GM11168 (cell line): ENCODE data around the gene ARHGEF16.

Source experiments
- in situ Hi-C: fragments of 300-500 bp; cut with MboI; formaldehyde crosslinking; loops from one replicate; pipeline ENCODE4 v1.12.0; 2022; ENCODE audit warnings: low sequenced_read_pairs; ENCODE audit not compliant: unreplicated experiment

The ARHGEF16 gene

DNA sequence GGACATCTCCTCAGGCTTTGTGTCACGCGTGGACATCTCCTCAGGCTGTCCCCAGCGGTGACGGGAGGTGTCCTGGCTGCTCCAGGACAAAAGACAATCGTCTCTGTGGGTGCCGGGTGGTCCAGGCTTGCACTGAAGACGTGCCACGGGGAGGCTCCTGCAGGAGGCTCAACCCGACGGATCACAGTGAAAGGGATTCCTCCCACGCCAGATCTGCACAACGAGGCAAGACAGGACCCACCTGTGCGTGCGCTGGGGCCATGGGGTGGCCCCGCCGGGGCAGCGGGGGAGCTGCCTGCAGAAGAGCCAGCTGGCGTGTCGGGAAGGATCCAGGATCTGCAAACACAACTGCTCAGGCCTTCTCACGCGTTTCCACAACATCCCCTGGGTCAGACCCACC, 18.8 kb upstream of the ARHGEF16 start:
- in situ Hi-C loops: no loop called here

DNA sequence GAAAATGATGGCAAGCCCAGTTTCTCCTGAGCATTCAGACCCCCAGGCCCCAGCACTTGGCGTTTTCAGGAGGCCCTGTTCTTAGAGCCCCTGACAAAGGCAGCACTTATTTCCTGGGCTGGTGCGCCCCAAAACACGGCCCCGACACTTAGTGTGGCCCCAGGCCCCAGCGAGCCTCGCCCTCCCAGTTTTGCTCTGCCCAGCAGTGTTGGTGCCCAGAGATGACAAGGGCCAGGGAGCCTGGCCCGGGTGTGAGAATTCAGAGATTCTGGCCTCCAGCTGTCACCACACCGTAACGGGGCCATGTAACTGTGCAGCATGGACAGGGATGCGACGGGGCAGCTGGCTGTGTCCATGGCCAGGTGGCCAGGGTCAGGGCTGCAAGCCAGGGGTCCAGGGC, 18.0 kb upstream of the ARHGEF16 start:
- in situ Hi-C loops: no loop called here

DNA sequence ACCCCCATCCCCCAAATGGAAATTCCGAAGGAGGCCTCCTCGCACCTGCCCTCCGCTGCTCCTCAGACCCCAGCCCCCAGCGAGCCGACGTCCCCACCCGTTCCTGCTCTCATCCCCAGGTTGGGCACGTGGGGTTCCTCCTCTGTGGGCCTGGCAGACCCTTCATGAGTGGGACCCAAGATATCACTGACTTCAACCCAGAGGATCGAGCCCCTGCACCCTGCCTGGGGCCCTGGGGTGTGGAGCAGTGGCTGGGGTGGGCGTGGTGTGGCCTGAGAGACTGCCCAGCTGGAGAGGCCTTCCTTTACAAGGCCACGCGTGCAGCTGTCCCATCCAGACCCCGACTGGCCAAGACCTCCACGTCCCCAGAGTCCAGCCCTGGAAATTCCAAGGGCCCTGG, 17.6 kb upstream of the ARHGEF16 start:
- in situ Hi-C loops: no loop called here

DNA sequence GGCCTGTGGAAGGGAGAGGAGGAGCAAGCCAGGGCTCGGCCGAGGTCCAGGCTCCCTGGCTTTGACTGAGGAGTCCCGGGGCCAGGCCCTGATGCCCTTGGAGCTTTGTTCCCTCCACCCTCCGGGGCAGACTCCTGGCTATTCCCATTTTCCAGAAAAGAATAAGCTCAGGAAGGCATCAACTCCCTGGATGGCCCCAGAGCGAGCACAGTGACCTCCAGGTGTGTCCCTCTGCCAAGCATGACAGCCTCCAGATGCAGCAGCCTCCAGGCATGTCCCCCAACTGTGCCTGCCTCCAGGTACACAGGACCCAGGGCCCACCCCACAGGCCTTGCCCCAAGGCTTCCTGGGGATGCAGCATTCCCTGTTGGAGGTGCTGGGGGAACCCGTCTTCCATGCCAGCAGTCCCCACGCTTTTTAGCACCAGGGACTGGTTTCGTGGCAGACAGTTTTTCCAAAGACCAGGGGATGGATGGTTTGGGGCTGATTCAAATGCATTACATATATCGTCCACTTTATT, 15.7 kb upstream of the ARHGEF16 start:
- in situ Hi-C loops: no loop called here

DNA sequence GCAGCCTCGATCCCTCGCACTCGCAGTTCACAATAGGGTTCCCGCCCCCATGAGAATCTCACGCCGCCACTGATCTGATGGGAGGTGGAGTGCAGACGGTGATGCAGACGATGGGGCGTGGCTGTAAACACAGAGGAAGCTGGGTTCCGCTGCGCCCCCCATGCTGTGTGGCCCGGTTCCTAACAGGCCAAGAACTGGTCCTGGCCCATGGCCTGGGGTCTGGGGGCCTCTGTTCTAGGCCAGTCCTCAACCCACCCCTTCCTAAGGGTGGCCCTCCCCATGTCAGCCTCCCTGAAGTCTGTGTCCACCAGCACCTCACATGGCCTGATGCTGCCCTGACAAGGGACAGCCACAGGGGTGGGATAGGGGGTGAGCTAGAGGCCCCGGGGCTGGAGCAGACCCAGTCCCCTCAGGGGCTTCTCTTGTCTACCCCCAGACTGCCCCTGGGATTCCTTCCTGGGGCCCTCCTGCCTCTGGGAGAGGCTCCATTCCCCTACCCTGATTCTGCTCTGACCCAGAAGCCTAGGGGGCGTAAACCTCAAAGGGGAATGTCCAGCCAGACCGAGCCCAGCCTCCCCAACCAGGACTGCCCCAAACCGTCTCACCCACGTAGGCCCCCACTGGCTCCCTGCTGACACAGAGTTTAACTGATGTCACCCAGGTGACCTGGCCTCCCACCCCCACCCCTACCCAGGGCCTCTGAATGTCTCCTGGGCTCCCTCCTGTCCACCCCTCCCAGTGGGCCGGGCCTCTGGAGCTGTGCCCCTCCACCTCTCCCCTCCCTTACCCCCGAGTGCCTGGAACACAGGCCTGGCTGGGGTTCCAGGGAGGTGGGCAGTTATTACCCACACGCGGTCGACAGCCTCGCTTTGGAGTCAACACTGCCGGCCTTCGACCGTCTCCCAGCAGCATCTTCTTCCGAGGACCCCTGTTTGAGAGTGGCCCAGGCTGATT, 14.8 kb upstream of the ARHGEF16 start:
- in situ Hi-C loops: no loop called here

DNA sequence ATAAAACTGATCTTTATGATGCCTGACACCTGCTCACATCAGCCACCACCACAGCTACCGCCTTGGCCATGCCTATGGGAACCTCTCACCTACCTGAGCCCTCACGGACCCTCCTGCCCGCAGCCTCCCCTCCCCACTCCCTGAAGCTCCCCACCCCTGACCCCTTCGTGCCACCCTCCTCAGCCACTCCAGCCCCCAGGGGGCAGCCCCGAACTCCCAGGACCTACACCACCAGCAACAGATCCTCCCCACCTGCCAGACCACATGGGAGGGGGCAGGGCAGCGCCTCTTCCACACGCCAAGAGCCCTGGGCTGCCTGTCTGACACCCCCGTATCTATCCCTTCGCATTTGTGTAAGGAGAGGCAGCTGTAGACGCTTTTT, 14.2 kb upstream of the ARHGEF16 start:
- in situ Hi-C loops: no loop called here

DNA sequence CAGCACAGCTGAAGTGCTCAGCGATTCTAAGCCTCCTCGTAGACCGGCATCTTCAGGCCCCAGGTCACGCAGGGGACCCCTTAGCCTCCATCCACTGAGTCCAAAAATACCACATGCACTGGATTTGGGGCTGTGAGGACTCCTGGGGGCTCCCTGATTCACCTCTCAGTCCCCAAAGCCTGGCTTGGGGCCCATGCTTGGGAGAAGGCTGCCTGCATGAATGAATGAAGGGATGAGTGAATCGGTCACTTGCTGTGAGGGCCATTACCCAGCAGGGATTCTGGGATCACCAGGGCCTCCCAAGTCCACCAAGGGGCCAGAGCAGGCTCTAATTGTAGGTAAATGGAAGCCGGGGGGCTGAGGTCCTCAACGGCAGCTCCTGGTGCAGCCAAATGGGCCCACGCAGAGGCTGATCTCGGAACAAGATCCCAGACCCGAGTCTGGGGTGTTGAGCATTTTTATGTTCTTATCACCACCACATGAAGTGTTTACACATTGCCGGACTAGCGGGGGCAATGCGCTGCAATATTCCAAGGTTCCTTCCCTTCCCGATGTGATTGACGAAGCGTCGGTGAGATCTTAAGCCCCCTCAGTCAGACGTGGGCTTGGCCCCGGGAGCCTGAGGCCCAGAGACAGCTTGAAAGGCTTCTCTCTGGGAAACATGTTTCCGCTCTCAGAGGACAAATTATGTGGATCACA, 13.6 kb upstream of the ARHGEF16 start:
- in situ Hi-C loops: no loop called here

DNA sequence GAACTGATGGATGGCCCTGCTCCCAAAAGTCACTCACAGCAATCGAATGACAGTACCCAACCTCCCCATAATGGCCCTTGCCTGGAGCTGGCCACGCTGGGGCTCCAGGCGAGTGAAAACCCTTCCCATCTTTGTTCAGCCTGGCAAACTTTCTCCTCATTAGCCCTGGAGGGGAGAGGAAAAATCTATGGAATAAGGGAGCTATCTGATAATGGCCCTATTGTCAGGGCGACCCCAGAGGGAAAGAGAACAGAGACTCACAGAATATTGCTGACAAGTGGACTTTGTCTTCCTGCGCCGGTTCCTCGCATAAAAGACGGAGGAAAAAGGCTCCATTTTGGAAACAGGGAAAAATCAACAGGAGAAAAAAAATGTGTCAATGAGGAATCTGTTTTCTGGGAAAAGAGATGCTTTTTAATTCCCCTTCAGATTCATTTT, 13.0 kb upstream of the ARHGEF16 start:
- in situ Hi-C loops: no loop called here

DNA sequence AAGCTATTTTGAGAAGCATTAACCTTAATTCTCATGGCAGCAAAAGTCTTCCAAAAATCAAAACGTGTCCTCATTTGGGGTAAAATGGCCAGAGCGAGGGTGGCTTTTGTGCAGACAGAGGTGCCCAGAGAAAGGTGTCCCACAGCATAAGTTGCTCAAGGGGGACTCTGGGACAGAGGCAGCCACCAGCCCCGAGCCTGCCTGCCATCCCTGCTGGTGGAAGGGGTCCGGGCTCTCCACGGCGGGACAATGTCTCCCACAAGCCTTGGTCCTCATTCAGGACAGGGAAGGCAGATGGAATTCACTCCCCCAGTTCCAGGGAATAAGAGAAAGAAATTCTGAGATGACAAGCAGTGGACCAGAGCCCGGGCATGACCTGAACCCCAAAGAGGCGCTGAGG, 12.6 kb upstream of the ARHGEF16 start:
- in situ Hi-C loops: no loop called here

DNA sequence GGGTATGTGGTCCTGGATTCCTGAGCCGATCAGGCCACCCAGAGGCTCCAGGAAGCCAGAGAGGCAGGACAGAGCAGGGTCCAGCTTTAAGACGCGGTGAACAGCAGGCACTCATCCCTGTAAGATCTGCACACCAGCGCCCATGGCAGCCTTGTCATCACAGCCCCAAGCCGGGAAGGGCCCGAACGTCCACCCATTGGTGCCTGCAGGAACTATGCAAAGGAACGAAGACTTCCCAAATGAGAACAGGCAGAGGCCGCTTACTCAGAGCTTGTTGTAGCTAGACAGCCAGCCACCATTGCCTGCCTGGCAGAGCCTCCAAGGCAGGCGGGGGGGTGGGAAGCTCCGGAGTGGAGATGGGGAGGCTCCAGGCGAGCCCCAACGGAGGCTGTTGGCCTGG, 12.1 kb upstream of the ARHGEF16 start:
- in situ Hi-C loops: no loop called here

DNA sequence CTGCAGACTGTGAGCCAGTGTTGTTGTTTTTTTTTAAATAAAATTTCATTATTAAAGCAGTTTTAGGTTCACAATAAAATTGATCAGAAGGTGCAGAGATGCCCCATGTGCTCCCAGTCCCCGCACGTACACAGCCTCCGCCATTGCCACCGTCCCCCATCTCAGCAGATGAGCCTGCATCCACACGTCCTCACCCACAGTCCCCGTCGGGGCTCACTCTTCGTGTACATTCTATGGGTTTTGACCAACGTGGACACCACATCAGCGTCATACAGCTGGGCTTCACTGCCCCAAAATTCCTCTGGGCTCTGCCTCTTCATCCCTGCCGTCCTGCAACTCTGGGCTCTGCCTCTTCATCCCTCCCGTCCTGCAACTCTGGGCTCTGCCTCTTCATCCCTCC, 11.6 kb upstream of the ARHGEF16 start:
- in situ Hi-C loops: no loop called here

DNA sequence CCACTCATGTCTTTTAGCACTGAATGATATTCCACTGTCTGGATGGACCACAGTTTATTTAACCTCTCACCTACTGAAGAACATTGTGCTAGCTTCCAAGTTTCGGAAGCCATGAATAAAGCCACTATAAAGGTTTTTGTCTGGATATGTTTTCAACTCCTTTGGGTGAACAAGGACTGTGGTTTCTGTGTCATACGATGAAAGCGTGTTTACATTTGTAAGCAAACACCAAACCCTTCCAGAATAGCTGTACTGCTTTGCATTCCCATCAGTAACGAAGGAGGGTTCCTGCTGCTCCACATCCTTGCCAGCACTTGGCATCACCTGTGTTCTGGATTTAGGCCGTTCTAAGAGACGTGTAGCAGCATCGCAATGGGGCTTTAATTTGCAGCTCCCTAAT, 10.7 kb upstream of the ARHGEF16 start:
- in situ Hi-C loops: no loop called here

DNA sequence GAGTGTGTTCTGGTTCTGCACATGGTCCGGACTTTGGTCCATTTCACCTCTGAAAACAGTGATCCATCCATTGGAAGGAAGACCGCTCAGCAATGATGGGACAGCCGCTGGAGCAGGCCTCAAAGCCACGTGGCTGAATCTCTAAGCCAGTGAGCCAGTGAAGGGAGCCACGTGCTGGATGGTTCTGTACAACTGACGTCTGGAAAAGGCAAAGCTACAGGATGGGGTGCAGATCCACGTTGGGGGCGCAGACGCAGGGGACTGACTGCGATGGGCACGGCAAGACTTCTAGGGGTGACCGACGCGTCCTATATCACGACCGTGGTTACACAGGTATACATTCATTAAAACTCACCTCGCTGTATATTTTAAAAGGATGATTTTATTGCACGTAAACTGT, 10.2 kb upstream of the ARHGEF16 start:
- in situ Hi-C loops: no loop called here

DNA sequence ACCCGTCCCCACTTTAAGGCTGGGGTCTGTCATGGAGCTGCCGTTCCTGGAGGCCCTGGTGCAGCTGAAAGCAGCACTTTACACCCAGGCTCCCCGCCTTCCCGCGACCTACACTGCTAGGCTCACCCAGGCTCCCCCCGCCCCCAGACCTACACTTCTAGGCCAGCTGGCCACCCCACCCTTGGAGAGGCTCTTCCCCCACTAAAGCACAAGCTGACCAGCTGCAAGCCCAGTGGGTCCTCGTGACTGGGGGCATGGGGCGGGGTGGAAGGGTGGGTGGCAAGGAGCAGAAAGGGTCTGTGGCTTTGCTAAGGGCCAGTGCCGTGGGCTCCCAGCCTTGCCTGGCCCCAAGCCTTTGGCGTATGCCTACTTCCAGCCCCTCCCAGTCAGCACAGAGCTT, 9.7 kb upstream of the ARHGEF16 start:
- in situ Hi-C loops: no loop called here

DNA sequence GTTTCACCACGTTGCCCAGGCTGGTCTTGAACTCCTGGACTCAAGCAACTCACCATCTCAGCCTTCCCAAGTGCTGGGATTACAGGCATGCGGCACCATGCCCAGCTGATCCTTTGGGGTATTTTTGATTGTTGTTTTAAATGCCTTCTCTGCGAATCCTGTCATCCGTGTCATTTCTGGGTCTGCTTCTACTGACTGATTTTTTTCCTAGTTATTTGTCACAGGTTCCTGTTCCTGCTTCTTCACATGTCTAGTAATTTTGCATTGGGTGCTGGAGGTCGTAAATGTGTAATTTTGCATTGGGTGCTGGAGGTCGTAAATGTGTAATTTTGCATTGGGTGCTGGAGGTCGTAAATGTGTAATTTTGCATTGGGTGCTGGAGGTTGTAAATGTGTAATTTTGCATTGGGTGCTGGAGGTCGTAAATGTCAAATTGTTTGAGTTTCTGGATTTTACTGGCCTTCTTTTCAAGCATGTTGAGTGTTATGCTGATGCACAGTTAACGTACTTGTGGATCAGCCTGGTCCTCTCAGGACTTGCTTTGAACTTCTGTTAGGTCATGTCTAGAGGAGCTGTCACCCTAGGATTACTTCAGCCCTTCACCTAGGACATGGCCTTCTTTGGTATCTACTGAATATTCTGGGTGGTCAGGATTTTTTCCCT, 4.1 kb upstream of the ARHGEF16 start:
- in situ Hi-C loops: no loop called here

DNA sequence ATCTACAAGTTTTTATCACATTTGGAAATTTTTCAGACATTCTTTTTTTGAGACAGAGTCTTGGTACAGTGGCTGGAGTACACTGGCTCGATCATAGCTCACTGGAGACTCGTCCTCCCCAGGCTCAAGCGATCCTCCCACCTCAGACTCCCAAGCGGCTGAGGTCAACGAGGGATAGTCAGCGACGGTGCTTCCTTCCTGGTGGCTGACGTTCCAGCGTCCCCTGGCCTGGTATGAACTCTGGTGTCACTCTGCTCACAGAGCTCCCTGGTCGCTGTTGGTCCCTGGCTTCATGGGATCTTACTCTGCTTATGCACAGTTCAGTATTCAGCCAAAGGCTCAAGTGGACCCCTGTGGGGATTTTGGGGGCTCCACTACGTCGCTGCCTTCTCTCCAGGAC, 3.5 kb upstream of the ARHGEF16 start:
- in situ Hi-C loops: no loop called here

DNA sequence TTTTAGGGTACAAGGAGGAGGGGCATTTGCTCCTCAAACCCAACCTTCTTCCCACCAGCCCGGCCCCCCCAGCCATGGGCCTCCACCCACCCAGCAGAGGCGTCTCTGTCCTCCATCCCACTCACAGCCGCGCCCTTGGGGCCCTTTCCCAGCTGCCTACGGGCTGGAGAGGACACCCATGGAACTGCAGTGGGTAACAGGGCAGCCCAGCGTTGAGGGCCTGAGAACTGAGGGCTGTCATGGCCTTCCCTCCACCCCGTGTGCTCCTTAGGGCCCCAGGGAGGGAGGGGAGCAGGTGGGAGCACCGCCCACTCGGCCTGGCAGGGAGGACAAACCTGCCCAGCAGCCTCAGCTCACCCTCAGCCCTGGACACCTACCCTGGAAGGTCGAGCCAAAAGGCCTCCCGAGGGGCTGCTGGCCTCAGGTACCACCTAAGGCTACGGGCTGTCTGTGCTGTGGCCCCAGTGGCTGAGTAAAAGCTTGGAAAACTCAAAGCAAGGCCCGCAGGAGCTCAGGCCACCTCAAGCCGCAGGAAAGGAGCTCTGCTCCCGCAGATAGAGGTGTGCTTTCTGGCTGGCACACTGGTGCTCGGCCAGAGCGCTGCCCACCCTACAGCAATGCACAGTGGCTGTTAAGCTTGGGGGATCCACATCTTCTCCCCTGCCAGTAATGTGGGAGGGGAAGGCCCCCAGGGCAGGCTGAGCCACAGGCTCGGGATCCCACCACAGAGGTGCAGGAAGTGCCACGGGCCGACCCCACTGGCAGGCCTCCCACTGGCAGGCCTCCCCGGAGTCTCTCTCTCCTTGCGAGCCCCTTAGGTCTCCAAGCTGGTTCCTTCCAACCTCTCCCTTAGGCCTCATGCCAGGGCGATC, 2.2 kb upstream of the ARHGEF16 start:
- in situ Hi-C loops: no loop called here

DNA sequence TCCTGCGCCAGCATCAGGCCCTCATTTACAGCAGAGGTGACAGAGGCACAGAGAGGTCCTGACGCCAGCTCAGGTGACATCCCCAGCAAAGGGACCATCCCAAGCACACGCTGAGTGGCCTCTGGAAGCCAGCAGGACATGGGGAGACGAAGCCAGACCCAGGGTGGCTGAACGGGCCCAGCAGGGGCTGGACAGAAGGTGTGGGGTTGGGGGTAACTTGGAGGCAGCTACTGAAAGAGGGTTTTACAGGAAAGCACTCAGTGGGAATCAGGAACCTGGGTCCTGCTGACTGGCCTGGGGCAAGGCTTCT, 1.6 kb upstream of the ARHGEF16 start:
- in situ Hi-C loops: no loop called here

DNA sequence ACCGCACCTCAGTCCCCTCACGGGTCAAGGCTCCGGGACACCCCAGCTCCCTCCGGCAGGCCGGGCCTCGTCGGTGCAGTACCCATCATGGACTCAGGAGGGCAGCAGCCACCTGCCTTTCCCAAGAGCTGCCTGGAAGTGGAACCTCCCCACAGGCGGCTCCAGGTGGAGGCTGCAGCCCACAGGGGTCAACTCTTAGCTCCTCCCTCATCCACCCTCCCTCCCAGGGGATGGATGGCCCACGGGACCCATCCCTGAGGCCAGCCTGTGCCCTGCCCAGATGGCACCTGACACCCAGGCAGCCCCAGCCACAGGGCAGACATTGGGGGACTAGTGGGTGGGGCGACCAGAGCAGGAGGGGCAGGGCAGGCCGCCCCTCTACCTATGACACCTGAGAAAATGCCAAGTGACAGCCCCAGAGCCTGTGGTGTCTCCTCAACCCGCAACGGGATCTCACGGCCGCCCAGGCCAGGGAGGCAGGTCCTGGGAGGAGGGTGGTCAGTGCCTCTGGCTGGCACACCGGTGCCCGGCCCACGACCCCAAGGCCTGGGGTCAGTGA, 1.2 kb upstream of the ARHGEF16 start:
- in situ Hi-C loops: no loop called here
